ENCODE data around the gene CDK17. TPM values are rescaled to one million over a fixed set of nuclear protein-coding genes. Genes with fewer than 3 reads are reported as not detected.

CDK17 gene
- total RNA-seq, 1 donor: 73.8 TPM

- DNase-seq (ENCODE audit: low read depth): no peak
- no peak overlapping the region for H3K4me3 ChIP-seq (ENCODE audit: low read depth, low read length)
- TF ChIP-seq CTCF (IDR thresholded peaks at IDR 0.05; ENCODE audit: insufficient read depth, low read depth, low read length): no peak
These were observed 33.9 kb downstream of the CDK17 start for GRCh38 chr12:96366381-96366654.

- no peak overlapping the region for H3K4me3 ChIP-seq (ENCODE audit: low read depth, low read length)
- TF ChIP-seq CTCF (IDR thresholded peaks at IDR 0.05; ENCODE audit: insufficient read depth, low read depth, low read length): no peak
- DNase-seq (ENCODE audit: low read depth): peak; percentile 61
These were observed 34.4 kb downstream of the CDK17 start for GRCh38 chr12:96365604-96366380.

GRCh38 chr12:96364092-96364700 is 36.0 kb downstream of the CDK17 start:
- no peak overlapping the region for H3K4me3 ChIP-seq (ENCODE audit: low read depth, low read length)
- TF ChIP-seq CTCF (IDR thresholded peaks at IDR 0.05; ENCODE audit: insufficient read depth, low read depth, low read length): no peak
- DNase-seq (ENCODE audit: low read depth): no peak

- DNase-seq (ENCODE audit: low read depth): no peak
- no peak overlapping the region for H3K4me3 ChIP-seq (ENCODE audit: low read depth, low read length)
- no peak for TF ChIP-seq CTCF (IDR thresholded peaks at IDR 0.05; ENCODE audit: insufficient read depth, low read depth, low read length)
These were observed 39.2 kb downstream of the CDK17 start for GRCh38 chr12:96361074-96361473.

- TF ChIP-seq CTCF (IDR thresholded peaks at IDR 0.05; ENCODE audit: insufficient read depth, low read depth, low read length): no peak
- DNase-seq (ENCODE audit: low read depth): no peak
These were observed 39.7 kb downstream of the CDK17 start for GRCh38 chr12:96360550-96360949.

GRCh38 chr12:96359328-96359727 is 40.9 kb downstream of the CDK17 start:
- no peak for TF ChIP-seq CTCF (IDR thresholded peaks at IDR 0.05; ENCODE audit: insufficient read depth, low read depth, low read length)
- H3K4me3 ChIP-seq (ENCODE audit: low read depth, low read length): no peak overlapping the region
- DNase-seq (ENCODE audit: low read depth): no peak

More at GRCh38 chr12:96360550-96360949, 39.7 kb downstream of the CDK17 start:
- no peak overlapping the region for H3K4me3 ChIP-seq (ENCODE audit: low read depth, low read length)

Measured in fibroblast of villous mesenchyme (primary cell).